Lung (tissue), 12 donors: ENCODE data around the gene PSTK. TPM values are rescaled to one million over a fixed set of nuclear protein-coding genes. Genes with fewer than 3 reads are reported as not detected.
A peak's percentile ranks its signal among the peaks of the same experiment; 100 is the strongest.

Experiments
- ATAC-seq: fragments of 200-7000 bp; cut with Tn5 transposase; one replicate; pipeline ENCODE4 v1.9.1; 2020; ENCODE audit warnings: moderate number of reproducible peaks; ENCODE audit not compliant: insufficient read depth, low FRiP score
- DNase-seq, 3 donors: peaks; one replicate each; pipeline ENCODE4 v3.0.0-alpha.2; 2013 to 2017
- H3K27ac ChIP-seq, 2 donors: one replicate each; pipeline ENCODE4 v1.5.1; 2013; ENCODE audit warnings: mild to moderate bottlenecking in 2 of 2, moderate library complexity in 2 of 2, control low read depth in 1 of 2, inconsistent platforms in 1 of 2, low read depth in 1 of 2, low read length in 1 of 2
- H3K27me3 ChIP-seq, 3 donors: one replicate each; pipeline ENCODE4 v1.5.1; 2013; ENCODE audit warnings: low read length in 2 of 3; ENCODE audit not compliant: control insufficient read depth in 3 of 3, insufficient read depth in 3 of 3
- H3K36me3 ChIP-seq, 4 donors: one replicate each; pipeline ENCODE4 v1.5.1; 2013; ENCODE audit warnings: low read length in 4 of 4, mild to moderate bottlenecking in 1 of 4, moderate library complexity in 1 of 4; ENCODE audit not compliant: control insufficient read depth in 4 of 4, insufficient read depth in 4 of 4
- H3K4me1 ChIP-seq, 5 donors: one replicate each; pipeline ENCODE4 v1.5.1; 2013; ENCODE audit warnings: low read length in 5 of 5, mild to moderate bottlenecking in 2 of 5, moderate library complexity in 1 of 5; ENCODE audit not compliant: control insufficient read depth in 5 of 5, insufficient read depth in 5 of 5
- H3K4me3 ChIP-seq: one replicate; pipeline ENCODE4 v1.5.1; 2013; ENCODE audit warnings: mild to moderate bottlenecking, control low read depth, moderate library complexity
- H3K9ac ChIP-seq, 2 donors: one replicate each; pipeline ENCODE4 v1.5.1; 2013; ENCODE audit warnings: low read length in 2 of 2, control low read depth in 1 of 2; ENCODE audit not compliant: insufficient read depth in 1 of 2
- H3K9me3 ChIP-seq, 4 donors: one replicate each; pipeline ENCODE4 v1.5.1; 2013; ENCODE audit warnings: low read length in 3 of 4, mild to moderate bottlenecking in 1 of 4, moderate library complexity in 1 of 4; ENCODE audit not compliant: control insufficient read depth in 4 of 4, insufficient read depth in 3 of 4
- CTCF ChIP-seq: IDR thresholded peaks from 2 replicates; pipeline ENCODE4 v1.5.1; 2012; ENCODE audit warnings: mild to moderate bottlenecking; ENCODE audit errors: control extremely low read depth, extremely low read depth
- WGBS, 2 donors: extraction: QIAGEN DNeasy Blood & Tissue Kit; methylation state at CpG; one replicate each; pipeline ENCODE4 v1.1.7; 2013; 5-methylcytosine and 5-hydroxymethylcytosine counted together
- polyA plus RNA-seq, 2 donors: library from polyadenylated mRNA; stranded (reverse); fragments of 200-250 nt; gene quantifications; one replicate each; pipeline ENCODE4 v1.2.1, GENCODE V29; 2013
- total RNA-seq, 2 donors: library from RNA; depleted of rRNA in 1 of 2; stranded (reverse); fragments of >200 nt in 1 of 2; gene quantifications; one replicate each; pipeline ENCODE4 v1.2.1, GENCODE V29; 2014 to 2021
- donor health status: control.
- donor health status: control.
- donor health status: Bipolar disorder and iron deficiency.
- donor health status: healthy.
- donor health status: DM: yes; HTN: yes; CAD: no.

PSTK gene
- total and polyA plus RNA-seq, 4 donors = 1.8 to 5.0 (median 3.3) TPM

- WGBS, 2 donors = 64 to 65% methylated on average over 13 of the region's 13 CpGs
- no peak overlapping the region for H3K4me3 ChIP-seq
- H3K27ac ChIP-seq = no peak overlapping the region
- peaks cover 0 to 8% (median 0%) of the 10 kb centered on the region in 4 donors for H3K36me3 ChIP-seq
- TF ChIP-seq CTCF = no peak
- no peaks in the 10 kb centered on the region for H3K9me3 ChIP-seq
- peaks cover 0 to 2% (median 0%) of the 10 kb centered on the region in 3 donors for H3K27me3 ChIP-seq
- no peak overlapping the region for H3K9ac ChIP-seq
- no peak for ATAC-seq
- DNase-seq = peak in 1 of 3 donors; percentile 1
- H3K4me1 ChIP-seq = peaks cover 0 to 7% (median 4%) of the 10 kb centered on the region in 5 donors
Observed at GRCh38 chr10:122954731-122955050, 25.5 kb upstream of the PSTK start.

DNA sequence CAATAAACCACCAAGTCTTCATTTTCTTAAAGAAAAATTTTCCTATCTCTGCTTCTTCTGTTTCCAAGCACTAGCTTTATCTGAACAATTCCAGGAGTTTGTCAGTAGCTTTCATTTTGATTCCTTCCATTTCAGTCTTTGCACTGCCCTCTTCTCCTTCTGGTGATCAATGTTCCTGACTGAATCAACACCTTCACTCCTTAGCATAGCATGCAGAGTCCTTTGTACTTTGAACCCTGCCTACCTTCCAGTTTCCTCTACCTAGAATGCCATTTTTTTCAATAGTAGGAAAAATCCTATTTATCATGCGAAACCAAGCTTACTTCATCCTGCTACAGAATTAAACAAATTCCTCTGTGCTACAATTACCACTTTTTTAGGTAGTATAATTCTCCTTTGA, 24.3 kb upstream of the PSTK start:
- Histone ChIP-seq H3K36me3 (no peaks in the 10 kb centered on the region), H3K27me3 (peaks cover 0 to 2% (median 0%) of the 10 kb centered on the region in 3 donors), H3K9ac (no peak overlapping the region), H3K4me1 (peaks cover 0 to 7% (median 4%) of the 10 kb centered on the region in 5 donors), H3K4me3 (no peak overlapping the region), H3K27ac (no peak overlapping the region), H3K9me3 (no peaks in the 10 kb centered on the region)
- WGBS, 2 donors = 97 to 98% methylated on average over 1 of the region's 1 CpG
- ATAC-seq (no peak), DNase-seq (no peak)
- no peak for TF ChIP-seq CTCF

GRCh38 chr10:122957474-122957873, 22.7 kb upstream of the PSTK start:
- ATAC-seq = no peak
- no peak overlapping the region for H3K9ac ChIP-seq
- H3K27me3 ChIP-seq = peaks cover 0 to 2% (median 0%) of the 10 kb centered on the region in 3 donors
- H3K36me3 ChIP-seq = no peaks in the 10 kb centered on the region
- no peak overlapping the region for H3K4me3 ChIP-seq
- TF ChIP-seq CTCF = no peak
- no peaks in the 10 kb centered on the region for H3K9me3 ChIP-seq
- H3K4me1 ChIP-seq = peaks cover 0 to 7% (median 0%) of the 10 kb centered on the region in 5 donors
- no peak for DNase-seq
- no peak overlapping the region for H3K27ac ChIP-seq
- 77 to 82% methylated on average over 5 of the region's 5 CpGs for WGBS, 2 donors

GRCh38 chr10:122962405-122962804, 17.8 kb upstream of the PSTK start:
- no peaks in the 10 kb centered on the region for H3K36me3 ChIP-seq
- H3K4me1 ChIP-seq = no peaks in the 10 kb centered on the region
- H3K27ac ChIP-seq = no peak overlapping the region
- H3K27me3 ChIP-seq = no peaks in the 10 kb centered on the region
- no peak overlapping the region for H3K4me3 ChIP-seq
- peaks cover 0 to 9% (median 2%) of the 10 kb centered on the region in 4 donors for H3K9me3 ChIP-seq
- DNase-seq (no peak), ATAC-seq (no peak)
- H3K9ac ChIP-seq = no peak overlapping the region
- WGBS, 2 donors = 62 to 77% methylated on average over 3 of the region's 3 CpGs
- no peak for TF ChIP-seq CTCF
